Measurements from ENCODE around the gene COL13A1.

DNA sequence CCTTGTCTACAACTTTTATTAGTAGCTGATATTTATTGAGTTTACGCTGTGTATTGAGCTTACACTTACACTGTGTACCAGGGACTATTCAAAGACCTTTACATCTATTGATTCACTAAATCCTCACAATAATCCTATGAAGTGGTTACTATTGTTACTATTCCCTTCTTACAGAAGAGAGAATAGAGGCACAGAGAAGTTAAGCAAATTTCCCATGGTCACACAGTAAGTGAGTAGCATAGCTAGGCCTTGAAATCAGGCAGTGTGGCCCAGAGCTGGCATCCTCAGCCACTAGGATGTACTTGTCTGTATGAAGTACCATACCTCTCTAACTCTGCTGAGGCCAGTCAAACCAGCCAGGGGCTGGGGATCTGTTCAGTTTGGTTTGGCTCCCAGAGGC, 7.6 kb downstream of the COL13A1 start:
- TF ChIP-seq, protein P1, sequence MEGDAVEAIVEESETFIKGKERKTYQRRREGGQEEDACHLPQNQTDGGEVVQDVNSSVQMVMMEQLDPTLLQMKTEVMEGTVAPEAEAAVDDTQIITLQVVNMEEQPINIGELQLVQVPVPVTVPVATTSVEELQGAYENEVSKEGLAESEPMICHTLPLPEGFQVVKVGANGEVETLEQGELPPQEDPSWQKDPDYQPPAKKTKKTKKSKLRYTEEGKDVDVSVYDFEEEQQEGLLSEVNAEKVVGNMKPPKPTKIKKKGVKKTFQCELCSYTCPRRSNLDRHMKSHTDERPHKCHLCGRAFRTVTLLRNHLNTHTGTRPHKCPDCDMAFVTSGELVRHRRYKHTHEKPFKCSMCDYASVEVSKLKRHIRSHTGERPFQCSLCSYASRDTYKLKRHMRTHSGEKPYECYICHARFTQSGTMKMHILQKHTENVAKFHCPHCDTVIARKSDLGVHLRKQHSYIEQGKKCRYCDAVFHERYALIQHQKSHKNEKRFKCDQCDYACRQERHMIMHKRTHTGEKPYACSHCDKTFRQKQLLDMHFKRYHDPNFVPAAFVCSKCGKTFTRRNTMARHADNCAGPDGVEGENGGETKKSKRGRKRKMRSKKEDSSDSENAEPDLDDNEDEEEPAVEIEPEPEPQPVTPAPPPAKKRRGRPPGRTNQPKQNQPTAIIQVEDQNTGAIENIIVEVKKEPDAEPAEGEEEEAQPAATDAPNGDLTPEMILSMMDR (IDR thresholded peaks at IDR 0.05), result no peak
- no peak for TF ChIP-seq POLR2A (IDR thresholded peaks at IDR 0.05)

All from vagina (tissue), 2 donors.